NCI-H2171 treated with DMSO at 0.1 percent for 48 hours (cell line): ENCODE measurements around the gene ZNF521.
A peak's percentile ranks its signal among the peaks of the same experiment; 100 is the strongest.

Experiments used
- DNase-seq: peaks from one replicate; lab custom pipeline; 2025; lab: John Stamatoyannopoulos, UW

Gene ZNF521

GRCh38 chr18:25335676-25336075 is 16.3 kb downstream of the ZNF521 start:
- DNase-seq = no peak

- DNase-seq = no peak
Measured at GRCh38 chr18:25335062-25335461, 16.9 kb downstream of the ZNF521 start.

- no peak for DNase-seq
Measured at GRCh38 chr18:25334588-25334987, 17.4 kb downstream of the ZNF521 start.

- DNase-seq = no peak
Measured at GRCh38 chr18:25332002-25332401, 20.0 kb downstream of the ZNF521 start.

DNA sequence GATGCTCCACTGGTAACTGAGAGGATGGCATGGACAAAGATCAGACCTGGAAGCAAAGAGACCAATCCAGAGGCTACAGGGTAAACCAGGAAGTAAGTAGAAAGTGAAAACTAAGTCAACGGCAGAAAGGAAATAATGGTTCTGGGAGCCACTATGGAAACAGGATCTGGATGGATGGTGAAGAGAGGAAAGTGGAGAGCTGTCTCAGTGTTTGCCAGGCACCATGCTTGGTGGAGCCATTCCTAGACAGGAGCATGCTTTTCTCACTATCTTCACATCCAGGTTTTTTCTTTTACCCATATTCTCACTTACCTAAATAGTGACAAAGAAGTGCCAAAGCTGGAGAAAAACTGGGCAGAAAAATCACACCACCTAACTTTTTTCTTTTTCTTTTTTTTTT is 22.2 kb downstream of the ZNF521 start:
- DNase-seq = no peak

DNA sequence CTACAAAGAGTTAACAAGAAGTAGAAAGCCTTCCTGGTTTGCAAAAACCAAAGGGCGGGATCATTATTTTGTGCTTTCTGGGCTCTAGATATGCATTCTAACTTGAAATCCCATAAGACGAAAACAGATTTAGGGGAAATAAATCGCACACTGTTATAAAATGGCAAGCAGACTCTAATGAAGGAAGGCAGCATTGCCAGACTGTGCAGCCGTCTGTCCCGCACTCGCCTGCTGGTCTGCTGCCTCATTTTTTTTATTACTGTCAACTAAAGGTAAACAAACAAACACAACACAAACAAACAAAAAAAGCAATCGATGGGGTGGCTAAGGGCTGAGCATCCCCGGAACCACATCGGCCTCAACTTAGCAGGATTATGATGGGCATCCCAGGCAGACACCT is 24.4 kb downstream of the ZNF521 start:
- DNase-seq = no peak

- no peak for DNase-seq
Measured at GRCh38 chr18:25326361-25326952, 25.5 kb downstream of the ZNF521 start.

GRCh38 chr18:25322806-25323205 is 29.2 kb downstream of the ZNF521 start:
- DNase-seq = no peak

DNA sequence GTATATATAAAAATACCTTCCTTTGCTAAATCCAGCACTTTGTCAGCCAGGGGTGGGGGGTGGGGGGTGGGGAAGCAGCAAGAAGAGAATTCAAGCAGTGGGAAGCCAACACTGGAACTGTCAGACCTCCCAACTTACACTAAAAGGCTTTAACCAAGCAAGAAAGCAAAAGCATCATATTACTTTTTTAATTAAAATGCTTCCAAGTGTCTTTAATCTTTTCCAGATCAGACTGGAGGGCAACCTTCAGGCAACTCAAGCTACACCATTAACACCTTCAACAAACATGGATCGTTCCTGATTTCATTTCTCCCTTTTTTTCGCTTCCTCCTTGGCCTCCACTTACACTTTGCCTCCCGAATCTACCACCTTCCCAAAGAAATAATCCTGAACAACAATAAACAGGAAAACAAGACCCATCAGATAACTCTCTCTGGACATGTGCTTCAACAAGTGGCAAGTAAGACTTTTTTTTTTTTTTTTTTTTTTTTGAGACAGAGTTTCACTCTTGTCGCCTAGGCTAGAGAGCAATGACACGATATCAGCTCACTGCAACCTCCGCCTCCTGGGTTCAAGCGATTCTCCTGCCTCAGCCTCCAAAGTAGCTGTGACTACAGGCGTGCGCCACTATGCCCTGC is 35.5 kb downstream of the ZNF521 start:
- no peak for DNase-seq

- no peak for DNase-seq
Measured at GRCh38 chr18:25314838-25315190, 37.2 kb downstream of the ZNF521 start.

- no peak for DNase-seq
Measured at GRCh38 chr18:25314151-25314837, 37.7 kb downstream of the ZNF521 start.

GRCh38 chr18:25313268-25313667 is 38.7 kb downstream of the ZNF521 start:
- DNase-seq = no peak

- peak; percentile 30 for DNase-seq
Measured at GRCh38 chr18:25310045-25310444, 41.9 kb downstream of the ZNF521 start.

DNA sequence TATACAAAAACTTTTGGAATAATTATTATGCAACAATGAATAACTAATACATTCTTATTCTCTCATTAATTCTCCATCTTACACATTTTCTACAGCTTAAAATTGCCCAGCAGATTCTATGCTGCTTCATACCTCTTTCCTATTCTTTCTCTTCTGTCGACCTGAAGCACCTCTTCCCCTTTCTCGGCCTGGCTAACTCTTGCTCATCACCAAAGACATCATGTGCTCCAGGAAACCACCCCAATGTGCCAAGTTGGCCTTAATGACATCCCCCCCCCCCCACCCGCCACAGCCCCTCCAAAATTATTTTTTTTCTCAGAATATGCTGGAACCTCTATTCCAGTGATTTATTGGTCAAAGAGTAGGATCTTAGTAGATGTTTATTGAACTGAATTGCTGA is 43.6 kb downstream of the ZNF521 start:
- no peak for DNase-seq

GRCh38 chr18:25307192-25307591 is 44.8 kb downstream of the ZNF521 start:
- DNase-seq = no peak

DNA sequence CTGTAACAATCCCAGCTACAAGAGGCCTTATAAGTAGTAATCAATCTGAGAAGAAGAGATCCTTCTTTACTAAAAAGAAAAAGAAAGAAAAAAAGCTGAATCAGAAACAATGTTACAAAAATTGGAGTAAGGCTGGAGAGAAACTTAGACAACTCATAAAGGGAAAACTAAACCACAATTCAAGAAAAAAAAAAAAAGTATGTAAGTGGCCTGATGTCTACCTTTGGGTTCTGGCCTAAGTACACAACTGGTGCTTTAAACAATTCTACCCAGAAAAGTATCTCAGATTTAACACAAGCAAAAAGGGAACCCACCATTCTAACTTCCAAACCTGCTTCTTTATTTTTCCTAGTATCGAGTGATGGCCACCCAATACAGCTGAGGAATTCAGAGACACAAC is 45.3 kb downstream of the ZNF521 start:
- DNase-seq = no peak

DNA sequence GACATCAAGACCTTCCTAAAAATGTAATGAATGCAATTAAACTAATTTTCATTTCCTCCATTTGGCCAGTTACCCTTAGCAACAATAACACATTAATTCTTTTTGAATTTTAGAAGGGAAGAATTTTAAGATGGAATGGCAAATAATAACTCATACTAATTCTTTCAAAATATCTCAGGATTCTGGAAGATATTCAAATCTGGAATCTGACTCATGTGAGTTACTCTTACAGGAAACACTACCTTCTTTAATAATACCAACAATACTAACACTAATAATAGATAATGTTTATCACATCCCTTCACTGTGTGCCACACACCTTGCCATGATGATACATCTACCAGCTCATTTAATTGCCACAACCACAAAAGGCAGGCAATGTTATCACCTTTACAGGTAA is 46.4 kb downstream of the ZNF521 start:
- DNase-seq = no peak

- no peak for DNase-seq
Measured at GRCh38 chr18:25300492-25300891, 51.5 kb downstream of the ZNF521 start.

- no peak for DNase-seq
Measured at GRCh38 chr18:25299426-25300300, 52.3 kb downstream of the ZNF521 start.

- DNase-seq = no peak
Measured at GRCh38 chr18:25298853-25299274, 53.1 kb downstream of the ZNF521 start.

GRCh38 chr18:25295624-25296138 is 56.3 kb downstream of the ZNF521 start:
- no peak for DNase-seq

GRCh38 chr18:25291150-25291549 is 60.8 kb downstream of the ZNF521 start:
- DNase-seq = no peak
